HEK293T (cell line): ENCODE measurements around the gene PDGFA.

ENCODE experiments used
- CTCF ChIA-PET: fragments of 350-600 bp; formaldehyde crosslinking; extraction: SDS; loops from one replicate; lab custom pipeline; 2021; ENCODE audit warnings: antibody characterized with exemption, inconsistent platforms; lab: Yijun Ruan, JAX
- POLR2A ChIA-PET: fragments of 350-600 bp; formaldehyde crosslinking; extraction: SDS; loops from one replicate; lab custom pipeline; 2020; ENCODE audit warnings: antibody characterized with exemption, inconsistent platforms; lab: Yijun Ruan, JAX
- DNase-seq: peaks from one replicate; pipeline ENCODE4 v3.0.0; 2012; ENCODE audit warnings: mixed read lengths; ENCODE audit errors: extremely low spot score
- ARNT ChIP-seq: fragments of 450-650 bp; IDR thresholded peaks from 2 replicates; pipeline ENCODE4 v1.6.1; 2017; ENCODE audit warnings: mild to moderate bottlenecking
- BHLHE40 ChIP-seq: fragments of 450-650 bp; IDR thresholded peaks from 2 replicates; pipeline ENCODE4 v1.6.1; 2016; ENCODE audit warnings: mild to moderate bottlenecking, moderate library complexity, borderline replicate concordance
- CTBP1 ChIP-seq: fragments of 450-650 bp; IDR thresholded peaks from 2 replicates; pipeline ENCODE4 v1.6.1; 2016; ENCODE audit warnings: borderline replicate concordance
- ELF4 ChIP-seq: fragments of 450-650 bp; IDR thresholded peaks from 2 replicates; pipeline ENCODE4 v1.6.1; 2017; ENCODE audit warnings: antibody characterized with exemption
- FOXA1 ChIP-seq: fragments of 450-650 bp; IDR thresholded peaks from 2 replicates; pipeline ENCODE4 v1.6.1; 2016; ENCODE audit warnings: mild to moderate bottlenecking
- FOXK2 ChIP-seq: fragments of 450-650 bp; IDR thresholded peaks from 2 replicates; pipeline ENCODE4 v1.6.1; 2016; ENCODE audit warnings: mild to moderate bottlenecking
- FOXM1 ChIP-seq: fragments of 450-650 bp; IDR thresholded peaks from 2 replicates; pipeline ENCODE4 v1.6.1; 2017; ENCODE audit warnings: mild to moderate bottlenecking, borderline replicate concordance
- HDGF ChIP-seq: fragments of 450-650 bp; IDR thresholded peaks from 2 replicates; pipeline ENCODE4 v1.6.1; 2017; ENCODE audit warnings: antibody characterized with exemption, borderline replicate concordance
- L3MBTL2 ChIP-seq: fragments of 450-650 bp; conservative IDR thresholded peaks from 2 replicates; pipeline ENCODE4 v1.6.1; 2016; ENCODE audit warnings: mild to moderate bottlenecking
- LEF1 ChIP-seq: fragments of 450-650 bp; IDR thresholded peaks from 2 replicates; pipeline ENCODE4 v1.6.1; 2017; ENCODE audit warnings: mild to moderate bottlenecking, borderline replicate concordance
- NFRKB ChIP-seq: fragments of 450-650 bp; IDR thresholded peaks from 2 replicates; pipeline ENCODE4 v1.6.1; 2016; ENCODE audit warnings: mild to moderate bottlenecking, moderate library complexity
- PKNOX1 ChIP-seq: fragments of 450-650 bp; IDR thresholded peaks from 2 replicates; pipeline ENCODE4 v1.6.1; 2016
- SP1 ChIP-seq: fragments of 450-650 bp; IDR thresholded peaks from 2 replicates; pipeline ENCODE4 v1.6.1; 2017
- SUZ12 ChIP-seq: fragments of 450-650 bp; IDR thresholded peaks from 2 replicates; pipeline ENCODE4 v1.6.1; 2016; ENCODE audit warnings: mild to moderate bottlenecking
- TARDBP ChIP-seq: fragments of 450-650 bp; IDR thresholded peaks from 2 replicates; pipeline ENCODE4 v1.6.1; 2016
- ZNF384 ChIP-seq: fragments of 450-650 bp; IDR thresholded peaks from 2 replicates; pipeline ENCODE4 v1.6.1; 2016

Gene PDGFA

GRCh38 chr7:494259-494687 lies 25.4 kb downstream of the PDGFA start:
- peak; percentile 61 for DNase-seq
- ChIA-PET POLR2A (no interaction called here), CTCF (no interaction called here)

DNA sequence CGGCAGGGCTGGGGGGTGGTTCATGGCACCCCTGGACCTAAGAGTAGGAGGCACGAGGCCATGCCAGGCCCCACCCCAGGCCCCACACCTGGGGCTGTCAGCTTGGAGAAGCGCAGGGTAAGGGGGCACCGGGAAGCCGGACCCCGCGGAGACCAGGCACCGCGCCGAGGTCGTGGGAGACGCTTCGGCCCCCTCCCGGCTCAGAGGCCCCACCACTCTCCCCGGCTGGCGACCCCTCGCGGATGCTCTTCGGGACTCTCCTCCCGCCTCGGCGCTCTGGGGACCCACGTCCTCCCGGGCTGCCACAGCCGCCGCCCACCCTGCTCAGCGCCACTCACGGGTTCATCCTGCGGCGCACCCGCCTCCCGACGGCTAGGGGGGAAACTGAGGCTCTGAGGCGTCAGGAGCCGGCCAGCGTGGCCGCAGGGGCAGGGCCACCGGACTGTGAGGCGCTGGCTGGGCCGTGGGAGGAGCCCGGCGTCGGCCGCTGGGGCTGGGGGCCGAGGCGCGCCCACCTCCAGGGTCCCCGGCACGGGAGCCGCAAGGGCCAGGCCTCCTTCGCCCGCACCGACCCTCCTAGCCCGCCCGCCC lies 25.9 kb downstream of the PDGFA start:
- DNase-seq = no peak
- ChIA-PET POLR2A (no interaction called here), CTCF (no interaction called here)
- TF ChIP-seq FOXM1 (no peak), LEF1 (no peak), HDGF (no peak), CTBP1 (no peak), TARDBP (no peak), FOXK2 (no peak), L3MBTL2 (no peak), PKNOX1 (no peak), SP1 (no peak), NFRKB (no peak), FOXA1 (no peak), ARNT (no peak), ELF4 (no peak), BHLHE40 (no peak), SUZ12 (no peak)

More at GRCh38 chr7:494259-494687, 25.4 kb downstream of the PDGFA start:
- TF ChIP-seq FOXM1 (no peak), ARNT (no peak), SUZ12 (no peak)

GRCh38 chr7:492714-493065 lies 27.0 kb downstream of the PDGFA start:
- ChIA-PET CTCF (no interaction called here), POLR2A (no interaction called here)
- no peak for TF ChIP-seq NFRKB
- no peak for TF ChIP-seq SP1
- TF ChIP-seq LEF1 = no peak
- no peak for TF ChIP-seq PKNOX1
- TF ChIP-seq ARNT = no peak
- no peak for TF ChIP-seq FOXA1
- TF ChIP-seq BHLHE40 = no peak
- TF ChIP-seq HDGF = no peak
- no peak for TF ChIP-seq SUZ12
- TF ChIP-seq ELF4 = no peak
- no peak for TF ChIP-seq ZNF384
- no peak for TF ChIP-seq CTBP1
- no peak for TF ChIP-seq TARDBP
- no peak for TF ChIP-seq FOXM1
- TF ChIP-seq FOXK2 = no peak
- TF ChIP-seq L3MBTL2 = no peak
- no peak for DNase-seq

- no peak for TF ChIP-seq FOXK2
- no peak for TF ChIP-seq L3MBTL2
- no peak for TF ChIP-seq LEF1
- TF ChIP-seq BHLHE40 = no peak
- no peak for TF ChIP-seq FOXM1
- no peak for TF ChIP-seq SP1
- no peak for TF ChIP-seq CTBP1
- no peak for TF ChIP-seq FOXA1
- no peak for TF ChIP-seq NFRKB
- no peak for TF ChIP-seq PKNOX1
- no peak for TF ChIP-seq ZNF384
- no peak for TF ChIP-seq ARNT
- no peak for TF ChIP-seq SUZ12
- TF ChIP-seq TARDBP = no peak
- TF ChIP-seq HDGF = no peak
- no peak for TF ChIP-seq ELF4
- ChIA-PET POLR2A (no interaction called here), CTCF (no interaction called here)
- DNase-seq = no peak
These were observed 27.5 kb downstream of the PDGFA start for GRCh38 chr7:491958-492713.

GRCh38 chr7:491292-491957 lies 28.2 kb downstream of the PDGFA start:
- no peak for DNase-seq
- POLR2A ChIA-PET = no interaction called here
- CTCF ChIA-PET = no interaction called here
- TF ChIP-seq HDGF (no peak), ELF4 (no peak), L3MBTL2 (no peak), SP1 (no peak), CTBP1 (no peak), PKNOX1 (no peak), FOXK2 (no peak), BHLHE40 (no peak), ARNT (no peak), FOXM1 (no peak), TARDBP (no peak), FOXA1 (no peak), LEF1 (no peak), SUZ12 (no peak), NFRKB (no peak), ZNF384 (no peak)
